Peyer's patch (tissue), 4 donors: ENCODE data around the gene MIR17HG. TPM values are rescaled to one million over a fixed set of nuclear protein-coding genes. Genes with fewer than 3 reads are reported as not detected.

Experiments used
- DNase-seq, 3 donors: peaks; one replicate each; pipeline ENCODE4 v3.0.0-alpha.2; 2017 to 2019
- H3K27ac ChIP-seq, 4 donors: fragments of 200-600 bp; sonication (generic); one replicate each; pipeline ENCODE4 v1.5.1; 2016 to 2019
- H3K27me3 ChIP-seq, 2 donors: fragments of 200-600 bp; sonication (generic); one replicate each; pipeline ENCODE4 v1.5.1; 2019
- H3K36me3 ChIP-seq, 3 donors: fragments of 200-600 bp; sonication (generic); one replicate each; pipeline ENCODE4 v1.5.1; 2016 to 2019
- H3K4me1 ChIP-seq, 4 donors: fragments of 200-600 bp; sonication (generic); one replicate each; pipeline ENCODE4 v1.5.1; 2016 to 2019
- H3K4me3 ChIP-seq, 4 donors: fragments of 200-600 bp; sonication (generic); 1 replicate in 3 of 4; 2 replicates in 1 of 4; pipeline ENCODE4 v1.5.1; 2016 to 2019; ENCODE audit warnings: mild to moderate bottlenecking in 1 of 4
- H3K9me3 ChIP-seq, 4 donors: fragments of 200-600 bp; sonication (generic); one replicate each; pipeline ENCODE4 v1.5.1; 2016 to 2019; ENCODE audit warnings: mild to moderate bottlenecking in 1 of 4
- POLR2A ChIP-seq, 2 donors: fragments of 450-650 bp; IDR thresholded peaks; one replicate each; pipeline ENCODE4 v1.5.1; 2017; ENCODE audit warnings: antibody characterized with exemption in 2 of 2, mild to moderate bottlenecking in 2 of 2, moderate library complexity in 2 of 2
- total RNA-seq, 4 donors: library from RNA; depleted of rRNA; stranded (reverse); fragments of >200 nt; gene quantifications; one replicate each; pipeline ENCODE4 v1.1.0, GENCODE V29; 2016
- TF ChIP-seq, protein P1 (sequence below), 6 experiments: fragments of 450-650 bp in 4 of 6; fragments of 200-600 bp in 2 of 6; sonication (generic) in 1 of 6; IDR thresholded peaks; one replicate each; pipeline ENCODE4 v1.5.1; 2017 to 2019; ENCODE audit warnings: antibody characterized with exemption in 6 of 6, mild to moderate bottlenecking in 3 of 6, moderate library complexity in 1 of 6

MIR17HG gene
- total RNA-seq, 4 donors from 2014 or later, result 0.88 to 10.4 (median 4.5) TPM

DNA sequence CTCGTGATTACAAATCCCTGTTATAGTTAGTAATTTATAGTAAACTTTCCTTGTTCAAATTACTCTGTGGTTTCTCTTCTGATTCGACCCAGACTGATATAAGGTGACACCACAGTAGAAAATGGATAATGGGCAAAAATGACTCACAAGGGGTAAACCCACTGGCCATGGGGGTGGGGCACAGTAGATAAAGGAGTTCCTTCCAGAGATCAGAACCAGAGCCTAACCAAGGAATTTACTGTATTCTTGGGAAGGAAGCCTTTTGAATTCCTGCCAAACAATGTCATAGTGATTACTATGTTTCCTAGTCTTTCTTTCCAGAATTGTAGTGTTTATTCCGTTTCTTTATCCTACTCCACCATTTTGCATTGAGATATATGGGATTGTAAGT, 21.9 kb downstream of the MIR17HG start:
- no peak for DNase-seq
- Histone ChIP-seq H3K9me3 (no peaks in the 10 kb centered on the region), H3K36me3 (no peaks in the 10 kb centered on the region), H3K4me1 (no peaks in the 10 kb centered on the region), H3K4me3 (no peak overlapping the region), H3K27me3 (no peaks in the 10 kb centered on the region), H3K27ac (no peak overlapping the region)
- TF ChIP-seq, protein P1, sequence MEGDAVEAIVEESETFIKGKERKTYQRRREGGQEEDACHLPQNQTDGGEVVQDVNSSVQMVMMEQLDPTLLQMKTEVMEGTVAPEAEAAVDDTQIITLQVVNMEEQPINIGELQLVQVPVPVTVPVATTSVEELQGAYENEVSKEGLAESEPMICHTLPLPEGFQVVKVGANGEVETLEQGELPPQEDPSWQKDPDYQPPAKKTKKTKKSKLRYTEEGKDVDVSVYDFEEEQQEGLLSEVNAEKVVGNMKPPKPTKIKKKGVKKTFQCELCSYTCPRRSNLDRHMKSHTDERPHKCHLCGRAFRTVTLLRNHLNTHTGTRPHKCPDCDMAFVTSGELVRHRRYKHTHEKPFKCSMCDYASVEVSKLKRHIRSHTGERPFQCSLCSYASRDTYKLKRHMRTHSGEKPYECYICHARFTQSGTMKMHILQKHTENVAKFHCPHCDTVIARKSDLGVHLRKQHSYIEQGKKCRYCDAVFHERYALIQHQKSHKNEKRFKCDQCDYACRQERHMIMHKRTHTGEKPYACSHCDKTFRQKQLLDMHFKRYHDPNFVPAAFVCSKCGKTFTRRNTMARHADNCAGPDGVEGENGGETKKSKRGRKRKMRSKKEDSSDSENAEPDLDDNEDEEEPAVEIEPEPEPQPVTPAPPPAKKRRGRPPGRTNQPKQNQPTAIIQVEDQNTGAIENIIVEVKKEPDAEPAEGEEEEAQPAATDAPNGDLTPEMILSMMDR (IDR thresholded peaks at IDR 0.05), result no peak
- TF ChIP-seq POLR2A (IDR thresholded peaks at IDR 0.05), result no peak

DNA sequence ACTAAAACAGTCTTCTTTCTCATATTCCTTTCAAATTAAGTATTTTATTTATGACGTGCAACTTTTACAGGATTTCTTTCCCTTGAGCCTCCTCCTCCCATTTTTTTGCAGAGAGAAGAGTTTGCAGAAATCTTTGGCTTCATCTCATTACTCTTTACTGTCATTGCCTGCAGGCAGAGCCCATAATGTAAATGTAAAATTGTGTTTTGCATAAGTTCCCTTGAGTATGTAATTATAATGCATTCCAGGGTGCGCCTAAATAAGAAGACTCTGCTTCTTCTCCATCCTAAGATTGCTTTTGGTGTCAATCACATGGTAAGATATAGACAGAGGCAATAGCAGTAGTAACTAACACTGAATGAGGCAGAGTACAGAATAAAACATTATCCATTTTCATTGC, 23.0 kb downstream of the MIR17HG start:
- no peaks in the 10 kb centered on the region for H3K36me3 ChIP-seq
- no peak overlapping the region for H3K27ac ChIP-seq
- no peak for DNase-seq
- H3K4me3 ChIP-seq, result no peak overlapping the region
- H3K4me1 ChIP-seq, result no peaks in the 10 kb centered on the region
- no peak for TF ChIP-seq POLR2A (IDR thresholded peaks at IDR 0.05)
- TF ChIP-seq, protein P1 (IDR thresholded peaks at IDR 0.05), result no peak
- H3K27me3 ChIP-seq, result no peaks in the 10 kb centered on the region
- H3K9me3 ChIP-seq, result no peaks in the 10 kb centered on the region

DNA sequence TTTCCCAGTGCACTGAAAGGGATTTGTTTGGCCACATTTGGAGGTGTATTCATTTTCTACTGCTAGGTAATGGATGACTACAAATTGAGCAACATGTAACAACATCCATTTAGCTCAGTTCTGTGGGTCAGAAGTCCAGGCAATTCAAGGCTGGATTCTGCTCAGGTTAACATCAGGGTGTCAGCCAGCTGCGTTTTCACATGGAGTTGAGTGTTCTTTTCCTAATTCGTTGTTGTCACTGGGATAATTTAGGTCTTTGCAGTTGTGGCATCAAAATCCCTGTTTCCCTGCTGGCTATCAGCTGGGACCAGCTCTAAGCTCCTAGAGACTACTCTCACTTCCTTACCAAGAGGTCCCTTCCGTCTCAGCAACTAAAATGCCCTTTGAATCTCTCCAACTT, 25.4 kb downstream of the MIR17HG start:
- Histone ChIP-seq H3K27me3 (no peaks in the 10 kb centered on the region), H3K36me3 (no peaks in the 10 kb centered on the region), H3K4me3 (no peak overlapping the region), H3K27ac (no peak overlapping the region), H3K4me1 (no peaks in the 10 kb centered on the region), H3K9me3 (no peaks in the 10 kb centered on the region)
- DNase-seq, result no peak
- TF ChIP-seq, protein P1 (IDR thresholded peaks at IDR 0.05), result no peak
- no peak for TF ChIP-seq POLR2A (IDR thresholded peaks at IDR 0.05)

DNA sequence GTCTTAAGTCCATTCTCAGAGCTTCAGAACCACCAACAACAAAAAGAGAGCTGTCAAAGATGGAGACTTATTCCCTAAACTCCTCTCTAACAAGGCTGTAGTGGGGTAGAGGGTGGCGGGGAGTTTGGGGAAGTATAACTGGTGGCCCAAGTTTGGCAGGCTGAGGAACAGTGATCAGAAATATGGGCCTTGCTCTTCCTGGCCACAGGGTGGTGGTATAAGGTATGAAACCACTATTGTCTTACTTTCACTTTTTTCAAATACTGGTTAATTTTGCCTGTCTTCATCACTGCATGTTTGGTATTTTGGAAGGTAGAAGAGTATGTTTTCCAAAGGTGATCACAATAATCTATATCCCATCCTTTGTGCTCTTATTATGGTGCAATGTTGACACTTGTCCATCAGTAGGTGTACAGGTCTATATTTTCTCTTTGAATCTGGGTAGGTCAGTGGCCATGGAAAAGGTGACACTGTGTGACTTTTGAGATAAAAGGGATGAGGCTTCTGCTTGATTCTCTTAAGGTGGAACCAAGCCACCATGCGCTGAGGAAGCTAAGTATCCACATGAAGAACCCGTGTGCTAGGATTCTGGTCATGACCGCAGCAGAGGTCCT, 27.7 kb downstream of the MIR17HG start:
- no peak for DNase-seq
- TF ChIP-seq POLR2A (IDR thresholded peaks at IDR 0.05), result no peak
- TF ChIP-seq, protein P1 (IDR thresholded peaks at IDR 0.05), result peak in 4 of 6 experiments; percentile 28 to 44 (median 32)
- H3K27ac ChIP-seq, result no peak overlapping the region
- no peaks in the 10 kb centered on the region for H3K9me3 ChIP-seq
- no peaks in the 10 kb centered on the region for H3K4me1 ChIP-seq
- H3K27me3 ChIP-seq, result no peaks in the 10 kb centered on the region
- H3K4me3 ChIP-seq, result no peak overlapping the region
- H3K36me3 ChIP-seq, result no peaks in the 10 kb centered on the region

DNA sequence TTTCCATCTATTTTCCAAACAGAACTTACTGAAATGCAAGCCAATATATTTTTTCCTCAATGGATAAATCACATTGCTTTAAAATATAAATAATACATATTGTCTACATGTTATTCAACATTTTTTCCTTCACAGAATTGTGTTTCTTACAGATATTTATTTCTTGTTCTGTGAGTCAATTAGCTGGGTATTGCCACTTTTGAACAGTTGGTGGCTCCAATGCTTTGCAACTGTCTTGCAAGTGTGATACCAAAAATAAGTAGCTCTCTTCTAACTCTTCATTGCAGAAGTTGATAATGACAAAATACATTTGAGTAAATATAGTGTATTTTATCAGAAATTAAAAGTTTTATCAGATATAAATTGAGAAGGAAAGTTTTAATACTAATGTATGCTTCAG, 33.9 kb downstream of the MIR17HG start:
- no peaks in the 10 kb centered on the region for H3K9me3 ChIP-seq
- H3K4me1 ChIP-seq, result no peaks in the 10 kb centered on the region
- H3K4me3 ChIP-seq, result no peak overlapping the region
- no peak for DNase-seq
- H3K36me3 ChIP-seq, result no peaks in the 10 kb centered on the region
- TF ChIP-seq, protein P1 (IDR thresholded peaks at IDR 0.05), result peak in 1 of 6 experiments; percentile 14
- TF ChIP-seq POLR2A (IDR thresholded peaks at IDR 0.05), result no peak
- H3K27ac ChIP-seq, result no peak overlapping the region
- H3K27me3 ChIP-seq, result no peaks in the 10 kb centered on the region

DNA sequence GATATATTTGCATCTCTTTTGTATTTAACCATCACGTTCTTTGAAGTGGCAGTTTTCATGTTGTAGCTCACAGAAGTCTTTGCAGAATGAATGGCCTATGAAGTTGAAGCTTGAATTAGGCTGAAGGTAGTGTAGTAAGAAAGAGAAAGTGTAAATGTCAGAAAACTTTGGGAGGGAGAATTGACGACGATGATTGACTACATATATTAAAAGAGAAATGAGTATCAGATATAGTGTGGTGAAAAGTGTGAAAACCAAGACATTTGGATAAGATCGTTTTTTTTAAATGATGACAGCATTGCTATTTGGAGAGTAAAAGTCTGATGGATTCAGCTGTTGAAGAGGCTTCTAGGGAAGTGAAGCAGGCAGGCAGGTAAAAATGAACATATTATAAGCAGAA, 36.3 kb downstream of the MIR17HG start:
- Histone ChIP-seq H3K4me1 (no peaks in the 10 kb centered on the region), H3K27me3 (no peaks in the 10 kb centered on the region), H3K4me3 (no peak overlapping the region), H3K36me3 (no peaks in the 10 kb centered on the region), H3K9me3 (no peaks in the 10 kb centered on the region), H3K27ac (no peak overlapping the region)
- TF ChIP-seq POLR2A (IDR thresholded peaks at IDR 0.05), result no peak
- TF ChIP-seq, protein P1 (IDR thresholded peaks at IDR 0.05), result no peak
- DNase-seq, result no peak
